Esophagus squamous epithelium (tissue), 4 donors: ENCODE data around the gene NOL7.

Experiments
- CTCF ChIP-seq, 6 experiments: fragments of 450-650 bp in 4 of 6; fragments of 200-600 bp in 2 of 6; sonication (generic) in 2 of 6; IDR thresholded peaks; one replicate each; pipeline ENCODE4 v1.5.1; 2016 to 2019; ENCODE audit warnings: antibody characterized with exemption in 6 of 6, mild to moderate bottlenecking in 4 of 6, moderate library complexity in 4 of 6
- POLR2A ChIP-seq, 4 donors: fragments of 450-650 bp; IDR thresholded peaks; one replicate each; pipeline ENCODE4 v1.6.1; 2017; ENCODE audit warnings: antibody characterized with exemption in 4 of 4, mild to moderate bottlenecking in 4 of 4, moderate library complexity in 3 of 4

DNA sequence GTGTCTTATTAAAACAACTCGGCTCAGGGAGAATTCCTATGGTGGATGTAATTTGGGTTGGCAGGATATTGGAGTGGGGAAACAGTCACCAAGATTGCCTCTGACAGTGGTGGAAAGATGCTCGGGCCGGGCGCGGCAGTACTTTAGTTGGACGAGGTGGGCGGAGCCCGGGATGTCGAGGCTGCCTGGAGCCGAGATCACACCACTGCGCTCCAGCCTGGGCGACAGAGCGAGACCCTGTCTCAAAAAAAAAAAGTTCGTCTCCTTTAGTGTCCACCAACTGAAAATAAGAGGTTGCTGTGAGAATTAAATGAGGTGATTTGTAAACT lies 621 bp downstream of the NOL7 start:
- TF ChIP-seq CTCF (IDR thresholded peaks at IDR 0.05): no peak
- no peak for TF ChIP-seq POLR2A (IDR thresholded peaks at IDR 0.05)
